H4 (cell line): ENCODE measurements around the gene WDR54. TPM values are rescaled to one million over a fixed set of nuclear protein-coding genes. Genes with fewer than 3 reads are reported as not detected.
"Not testable (repeated sequence)": the region's sequence is repeated elsewhere in the genome, so short reads cannot be mapped to it uniquely, and the experiment has no call there.

ENCODE experiments used
- DNase-seq: peaks from one replicate; pipeline ENCODE4 v3.0.0-alpha.2; 2015; ENCODE audit warnings: low spot score
- total RNA-seq: library from RNA; depleted of rRNA; stranded (reverse); fragments of >200 nt; shearing (Covaris generic); gene quantifications from 2 replicates; pipeline ENCODE4 v1.2.3, GENCODE V29; 2014

WDR54 gene
- total RNA-seq, 1 experiment from 2014 or later = 32.6 TPM

GRCh38 chr2:74454654-74455511 lies 33.4 kb downstream of the WDR54 start, which contains the start of gene INO80B:
TSS of gene INO80B (plus strand) at chr2:74455087. CDS start at chr2:74455117, 30 bp downstream.
- peak; percentile 94 for DNase-seq

- DNase-seq = no peak
Observed at GRCh38 chr2:74457129-74457548, 35.6 kb downstream of the WDR54 start.

- DNase-seq = no peak
Observed at GRCh38 chr2:74457549-74458131, 36.1 kb downstream of the WDR54 start.

GRCh38 chr2:74458132-74458937 lies 36.8 kb downstream of the WDR54 start, which contains the start of gene WBP1:
TSS of gene WBP1 (plus strand) at chr2:74458438. CDS start at chr2:74458603, 165 bp downstream.
- DNase-seq = peak; percentile 100

- no peak for DNase-seq
Observed at GRCh38 chr2:74458938-74459363, 37.4 kb downstream of the WDR54 start.

- not testable (repeated sequence) for DNase-seq
Observed at GRCh38 chr2:74459503-74460118, 38.1 kb downstream of the WDR54 start.

GRCh38 chr2:74460187-74460586 lies 38.7 kb downstream of the WDR54 start:
- DNase-seq = not testable (repeated sequence)

- no peak for DNase-seq
Observed at GRCh38 chr2:74461187-74462053, 39.9 kb downstream of the WDR54 start.

- no peak for DNase-seq
Observed at GRCh38 chr2:74462054-74462785, 40.7 kb downstream of the WDR54 start.

GRCh38 chr2:74462786-74463105 lies 41.2 kb downstream of the WDR54 start:
- no peak for DNase-seq

GRCh38 chr2:74464406-74464805 lies 42.9 kb downstream of the WDR54 start:
- no peak for DNase-seq

GRCh38 chr2:74470742-74471141 lies 49.2 kb downstream of the WDR54 start:
- DNase-seq = not testable (repeated sequence)

- no peak for DNase-seq
Observed at GRCh38 chr2:74471332-74472065, 50.0 kb downstream of the WDR54 start.

GRCh38 chr2:74472086-74472944 lies 50.8 kb downstream of the WDR54 start, which contains the start of gene MRPL53:
TSS of gene MRPL53 (minus strand) at chr2:74472680. CDS start at chr2:74472660, 20 bp downstream.
- peak; percentile 88 for DNase-seq

- no peak for DNase-seq
Observed at GRCh38 chr2:74472945-74473258, 51.4 kb downstream of the WDR54 start.

- DNase-seq = no peak
Observed at GRCh38 chr2:74474481-74474880, 53.0 kb downstream of the WDR54 start.

GRCh38 chr2:74474899-74475298 lies 53.4 kb downstream of the WDR54 start:
- no peak for DNase-seq
